HepG2 (cell line): ENCODE data around the gene RMI1. TPM values are rescaled to one million over a fixed set of nuclear protein-coding genes. Genes with fewer than 3 reads are reported as not detected.
A peak's percentile ranks its signal among the peaks of the same experiment; 100 is the strongest.

Experiments used
- ATF4 ChIP-seq, 2 experiments: fragments of 450-650 bp in 1 of 2; sonication (generic) in 1 of 2; formaldehyde crosslinking; IDR thresholded peaks; 2 replicates each; pipeline versions ENCODE4 v1.5.0 to v1.8.0; 2020 to 2022; ENCODE audit warnings: mild to moderate bottlenecking in 1 of 2, missing genetic modification reagents in 1 of 2
- CEBPB ChIP-seq: IDR thresholded peaks from 2 replicates; pipeline ENCODE4 v1.6.1; 2011; ENCODE audit warnings: low read depth, low read length, improper control_type of control experiment, borderline replicate concordance
- CHD4 ChIP-seq: fragments of 200-600 bp; sonication (generic); IDR thresholded peaks from 2 replicates; pipeline ENCODE4 v1.7.0; 2017; ENCODE audit warnings: mild to moderate bottlenecking, low read length, borderline replicate concordance
- DMAP1 ChIP-seq: IDR thresholded peaks from 2 replicates; pipeline ENCODE4 v1.6.1; 2016
- HDAC2 ChIP-seq: sonication (generic); formaldehyde crosslinking; IDR thresholded peaks from 2 replicates; pipeline ENCODE4 v1.4.0; 2020; ENCODE audit warnings: missing genetic modification reagents
- HNF1B ChIP-seq: sonication (generic); formaldehyde crosslinking; IDR thresholded peaks from 2 replicates; pipeline ENCODE4 v1.5.1; 2020; ENCODE audit warnings: mild to moderate bottlenecking, moderate library complexity, missing genetic modification reagents
- HNRNPUL1 ChIP-seq: fragments of 200-400 bp; formaldehyde crosslinking; IDR thresholded peaks from 2 replicates; pipeline ENCODE4 v1.6.1; 2017; ENCODE audit warnings: low read depth, mild to moderate bottlenecking, low read length, moderate library complexity
- NFIC ChIP-seq: IDR thresholded peaks from 2 replicates; pipeline ENCODE4 v1.6.1; 2012; ENCODE audit warnings: mild to moderate bottlenecking, low read length, inconsistent platforms
- RELA ChIP-seq: sonication (generic); formaldehyde crosslinking; IDR thresholded peaks from 2 replicates; pipeline ENCODE4 v1.4.0; 2020; ENCODE audit warnings: missing genetic modification reagents
- REXO4 ChIP-seq: sonication (generic); formaldehyde crosslinking; IDR thresholded peaks from 2 replicates; pipeline ENCODE4 v1.8.0; 2022; ENCODE audit warnings: missing genetic modification reagents, mild to moderate bottlenecking, borderline replicate concordance
- SRSF9 ChIP-seq: fragments of 200-400 bp; formaldehyde crosslinking; IDR thresholded peaks from 2 replicates; pipeline ENCODE4 v1.6.1; 2018; ENCODE audit warnings: borderline replicate concordance, mild to moderate bottlenecking, low read depth, low read length; ENCODE audit not compliant: insufficient read depth, poor library complexity, severe bottlenecking
- THAP11 ChIP-seq: IDR thresholded peaks from 2 replicates; pipeline ENCODE4 v1.6.1; 2016; ENCODE audit warnings: missing biosample characterization, missing genetic modification reagents
- U2AF2 ChIP-seq: fragments of 200-400 bp; formaldehyde crosslinking; IDR thresholded peaks from 2 replicates; pipeline ENCODE4 v1.6.1; 2017; ENCODE audit warnings: low read depth, mild to moderate bottlenecking, low read length
- USF2 ChIP-seq, 2 experiments: sonication (generic) in 1 of 2; formaldehyde crosslinking in 1 of 2; IDR thresholded peaks; 2 replicates each; pipeline versions ENCODE4 v1.5.1 to v1.6.1; 2011 to 2020; ENCODE audit warnings: borderline replicate concordance in 1 of 2, low read depth in 1 of 2, low read length in 1 of 2, mild to moderate bottlenecking in 1 of 2, missing genetic modification reagents in 1 of 2, moderate library complexity in 1 of 2
- ZBTB37 ChIP-seq: sonication (generic); formaldehyde crosslinking; IDR thresholded peaks from 2 replicates; pipeline ENCODE4 v1.4.0; 2020; ENCODE audit warnings: mild to moderate bottlenecking, missing genetic modification reagents
- ZBTB42 ChIP-seq: sonication (generic); formaldehyde crosslinking; IDR thresholded peaks from 2 replicates; pipeline ENCODE4 v1.5.0; 2020; ENCODE audit warnings: mild to moderate bottlenecking, missing genetic modification reagents
- ZNF296 ChIP-seq: sonication (generic); formaldehyde crosslinking; conservative IDR thresholded peaks from 2 replicates; pipeline ENCODE4 v1.5.0; 2020; ENCODE audit warnings: mild to moderate bottlenecking, missing genetic modification reagents
- ZNF441 ChIP-seq: sonication (generic); formaldehyde crosslinking; IDR thresholded peaks from 2 replicates; pipeline ENCODE4 v1.7.0; 2021; ENCODE audit warnings: missing genetic modification reagents, borderline replicate concordance
- ZNF446 ChIP-seq: sonication (generic); formaldehyde crosslinking; IDR thresholded peaks from 2 replicates; pipeline ENCODE4 v1.5.0; 2020; ENCODE audit warnings: mild to moderate bottlenecking, missing genetic modification reagents
- ZNF577 ChIP-seq: sonication (generic); formaldehyde crosslinking; IDR thresholded peaks from 2 replicates; pipeline ENCODE4 v1.4.0; 2020; ENCODE audit warnings: mild to moderate bottlenecking, low read depth, missing genetic modification reagents, borderline replicate concordance
- ZNF776 ChIP-seq: sonication (generic); formaldehyde crosslinking; IDR thresholded peaks from 2 replicates; pipeline ENCODE4 v1.4.0; 2020; ENCODE audit warnings: mild to moderate bottlenecking, missing genetic modification reagents
- ZNF780A ChIP-seq: sonication (generic); formaldehyde crosslinking; IDR thresholded peaks from 2 replicates; pipeline ENCODE4 v1.8.0; 2022; ENCODE audit warnings: mild to moderate bottlenecking, missing genetic modification reagents, moderate library complexity
- ZNF784 ChIP-seq: sonication (generic); formaldehyde crosslinking; IDR thresholded peaks from 2 replicates; pipeline ENCODE4 v1.5.1; 2020; ENCODE audit warnings: missing genetic modification reagents, mild to moderate bottlenecking, borderline replicate concordance
- polyA plus RNA-seq, 8 experiments: library from polyadenylated mRNA; depleted of rRNA in 3 of 8; stranded (reverse) in 7 of 8; unstranded in 1 of 8; fragments of >200 nt; fragmentation: Illumina TruSeq in 4 of 8; extraction: Trizol in 4 of 8; gene quantifications; 2 replicates each; pipeline versions ENCODE4 v1.2.1 to v1.2.3, GENCODE V29; 2011 to 2016; ENCODE audit warnings: low read depth in 4 of 8, missing spikeins in 1 of 8, mixed read lengths in 1 of 8; ENCODE audit not compliant: insufficient read depth in 1 of 8
- total RNA-seq, 5 experiments: library from RNA; depleted of rRNA; stranded (reverse); fragments of >200 nt; fragmentation: Illumina TruSeq; extraction: Trizol; gene quantifications; 2 replicates each; pipeline ENCODE4 v1.2.3, GENCODE V29; 2016; ENCODE audit warnings: low read depth in 1 of 5

Gene RMI1
- total and polyA plus RNA-seq, 2 of the 13 experiments (the other 11 are each of a cell fraction or from before 2014, with no cell fraction given) = 0.54 to 3.7 TPM

- TF ChIP-seq USF2 (IDR thresholded peaks at IDR 0.05; ENCODE audit: low read depth, low read length) (no peak), USF2 (CRISPR knock-in tag; IDR thresholded peaks at IDR 0.05; ENCODE audit: borderline replicate concordance) (no peak), ZNF776 (0 out of 2 replicates have a peak, but pooled peaks have one; percentile 30), CEBPB (no peak), RELA (CRISPR knock-in tag) (no peak), ZBTB37 (CRISPR knock-in tag) (no peak), REXO4 (CRISPR knock-in tag) (no peak), THAP11 (no peak), ZNF296 (CRISPR knock-in tag) (no peak), ZNF784 (CRISPR knock-in tag) (no peak), ATF4 (CRISPR knock-in tag; IDR thresholded peaks at IDR 0.05) (no peak), U2AF2 (no peak), HNF1B (CRISPR knock-in tag) (peak; percentile 72), DMAP1 (peak; percentile 14), ZNF577 (CRISPR knock-in tag) (peak; percentile 47; the same call in 1 of the 2 replicates), CHD4 (no peak), HNRNPUL1 (0 out of 2 replicates have a peak, but pooled peaks have one; percentile 45), NFIC (0 out of 2 replicates have a peak, but pooled peaks have one; percentile 13), SRSF9 (no peak), ZNF446 (CRISPR knock-in tag) (no peak; the same call in 1 of the 2 replicates), ZNF441 (CRISPR knock-in tag) (0 out of 2 replicates have a peak, but pooled peaks have one; percentile 2), HDAC2 (CRISPR knock-in tag) (no peak), ZNF780A (CRISPR knock-in tag) (peak; percentile 9; the same call in 1 of the 2 replicates), ZBTB42 (CRISPR knock-in tag) (peak; percentile 23; the same call in 1 of the 2 replicates)
Measured at GRCh38 chr9:83979812-83980394, 702 bp upstream of the RMI1 start, which contains the start of gene HNRNPK (continued).
